Right renal pelvis (tissue), 4 donors: ENCODE results near the gene RIC8B. TPM values are rescaled to one million over a fixed set of nuclear protein-coding genes. Genes with fewer than 3 reads are reported as not detected.

Source experiments
- DNase-seq, 4 donors: peaks; one replicate each; pipeline ENCODE4 v3.0.0-alpha.2; 2013; ENCODE audit warnings: low read depth in 4 of 4, low spot score in 3 of 4, missing footprints in 1 of 4
- polyA plus RNA-seq, 4 donors: library from polyadenylated mRNA; unstranded; fragments of 120-200 nt; gene quantifications; one replicate each; pipeline ENCODE4 v1.2.1, GENCODE V29; 2013; ENCODE audit not compliant: insufficient read length in 4 of 4

Gene RIC8B
- polyA plus RNA-seq, 4 donors = 23.7 to 31.1 (median 26.1) TPM

GRCh38 chr12:106757623-106758348, 16.7 kb upstream of the RIC8B start:
- no peak for DNase-seq

GRCh38 chr12:106758349-106759110, 16.0 kb upstream of the RIC8B start:
- no peak for DNase-seq

GRCh38 chr12:106759526-106760183, 14.8 kb upstream of the RIC8B start:
- no peak for DNase-seq

DNA sequence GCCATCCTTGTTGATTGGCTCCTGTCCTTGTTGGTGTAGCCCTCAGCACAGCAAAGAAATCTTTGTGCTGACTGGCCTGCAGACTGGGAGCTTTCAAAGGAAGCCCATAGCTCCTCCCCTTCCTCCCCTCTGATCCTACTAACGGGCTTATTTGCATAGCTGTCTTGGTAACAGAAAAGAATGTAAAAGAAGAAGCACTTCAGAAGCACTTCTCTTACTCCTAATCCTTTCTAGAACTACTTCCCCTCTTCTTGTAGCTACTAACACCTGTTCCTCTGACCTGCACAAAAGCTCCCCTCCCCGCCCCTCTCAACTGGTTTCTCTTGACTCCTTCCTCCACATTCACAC, 14.3 kb upstream of the RIC8B start:
- no peak for DNase-seq

GRCh38 chr12:106764220-106764619, 10.3 kb upstream of the RIC8B start:
- DNase-seq = no peak

- no peak for DNase-seq
Observed at GRCh38 chr12:106764738-106765137, 9.7 kb upstream of the RIC8B start.

GRCh38 chr12:106766393-106766826, 8.1 kb upstream of the RIC8B start:
- DNase-seq = peak in 2 of 4 donors; percentile 51 to 58

DNA sequence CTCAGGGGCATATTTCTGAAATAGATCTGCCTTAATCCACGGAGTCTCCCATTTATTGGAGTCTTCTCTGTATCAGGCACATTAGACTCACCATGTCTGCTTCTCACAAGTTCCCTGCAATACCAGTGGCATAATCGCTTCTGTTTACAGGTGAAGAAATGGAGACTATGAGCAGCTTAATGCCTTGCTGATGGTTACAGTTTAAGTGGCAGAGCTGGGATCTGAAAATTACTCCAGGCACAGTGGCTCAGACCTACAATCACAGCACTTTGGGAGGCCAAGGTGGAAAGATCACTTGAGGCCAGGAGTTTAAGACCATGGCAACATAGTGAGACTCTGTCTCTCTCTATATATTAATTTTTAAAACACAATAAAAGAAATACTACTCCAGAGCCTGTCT, 7.3 kb upstream of the RIC8B start:
- DNase-seq = no peak

DNA sequence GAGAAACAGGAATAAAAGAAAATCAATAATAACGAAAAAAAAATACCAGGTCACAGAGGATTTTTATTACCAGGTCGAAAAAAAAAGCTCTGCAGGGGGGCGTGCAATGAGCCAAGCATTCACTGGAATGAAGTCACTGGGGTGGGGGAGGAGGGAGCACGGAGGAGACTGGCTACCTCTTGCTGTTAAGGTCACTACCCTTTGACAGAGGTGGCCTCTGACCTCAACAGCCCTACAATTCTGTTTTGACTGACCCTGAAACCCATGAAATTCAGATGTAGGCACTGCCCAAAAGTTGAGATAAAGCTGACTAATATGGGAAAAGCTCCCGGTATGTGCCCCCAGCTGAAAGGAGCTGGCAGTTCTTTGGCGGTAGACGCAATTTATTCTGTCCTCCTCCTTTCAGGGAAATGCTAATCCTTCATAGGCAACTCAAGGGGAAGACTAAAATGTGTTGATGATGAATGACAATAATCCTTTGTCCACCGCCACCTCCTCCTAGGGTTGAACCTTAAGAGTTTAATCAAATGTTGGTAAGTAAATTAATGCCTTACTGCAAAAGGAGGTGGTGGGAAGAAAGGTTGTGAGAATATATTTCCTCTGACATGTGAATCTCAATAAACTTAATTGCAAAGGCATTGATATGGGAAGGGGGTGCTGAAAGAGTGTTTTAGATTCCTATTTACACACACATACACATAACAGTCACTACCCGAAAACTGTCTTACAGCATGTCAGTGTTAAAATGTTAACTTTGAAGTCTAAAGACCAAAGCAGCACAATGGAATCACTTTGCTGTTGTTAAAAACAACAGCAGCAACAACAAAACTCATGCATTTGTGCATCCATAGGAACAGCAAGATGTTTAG, 6.3 kb upstream of the RIC8B start:
- DNase-seq = no peak

DNA sequence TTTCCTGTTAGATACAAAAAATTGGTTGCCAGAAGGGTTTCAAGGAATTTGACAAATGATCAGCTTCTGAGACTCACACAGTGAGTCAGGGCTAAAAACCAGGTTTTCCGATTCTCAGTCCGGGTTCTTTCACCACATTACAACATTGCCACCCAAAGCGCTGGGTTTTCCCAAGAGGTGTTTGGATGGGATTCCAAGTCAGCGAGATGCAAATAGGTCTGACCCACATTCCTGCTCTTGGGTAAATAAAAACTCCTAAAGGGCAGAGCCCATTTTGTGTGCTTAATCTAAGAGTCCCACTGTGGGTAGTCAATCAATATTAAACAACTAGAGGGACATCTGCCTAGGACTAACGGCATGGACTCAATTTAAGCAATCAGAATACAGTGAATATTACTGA, 5.4 kb upstream of the RIC8B start:
- no peak for DNase-seq

DNA sequence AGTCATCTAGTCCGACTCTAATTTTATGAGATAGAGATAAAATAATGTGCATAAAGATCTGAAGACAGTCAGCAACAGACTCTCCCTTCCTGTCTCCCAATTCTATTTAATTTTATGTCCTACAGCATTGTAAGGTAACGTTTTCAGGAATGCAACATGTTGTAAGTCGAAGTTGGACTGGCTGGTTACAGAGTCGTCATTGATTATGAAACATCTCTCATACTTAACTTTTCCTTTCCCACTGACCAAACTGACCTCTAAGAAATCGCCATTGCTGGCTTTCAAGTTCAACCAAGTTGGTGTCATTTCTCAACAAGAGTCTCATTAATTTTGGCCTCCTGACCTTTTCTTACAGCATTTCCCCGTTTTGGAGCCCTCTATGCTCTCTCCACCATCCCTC, 4.9 kb upstream of the RIC8B start:
- DNase-seq = no peak

DNA sequence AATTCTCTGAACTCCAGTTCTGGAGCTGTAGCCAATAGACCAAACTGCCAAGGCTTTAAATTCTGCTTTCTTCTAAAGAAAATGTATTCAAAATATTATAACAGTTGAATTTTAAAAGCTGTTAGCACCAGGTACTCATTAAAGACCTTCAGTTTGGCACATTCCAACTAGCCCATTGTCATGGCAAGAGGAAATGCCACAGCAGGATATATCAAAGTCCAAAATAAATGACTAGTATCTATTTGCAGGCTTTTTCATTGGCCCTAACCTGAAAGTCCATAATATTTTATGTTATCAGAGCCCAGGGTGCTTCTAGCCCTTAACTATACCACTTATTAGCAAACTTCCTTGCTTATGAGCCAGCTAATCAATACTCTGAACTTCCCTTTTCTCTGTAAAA, 3.1 kb upstream of the RIC8B start:
- DNase-seq = no peak

GRCh38 chr12:106773286-106774004, 1.0 kb upstream of the RIC8B start:
- no peak for DNase-seq

- DNase-seq = no peak
Observed at GRCh38 chr12:106774808-106775524, 484 bp downstream of the RIC8B start.

- no peak for DNase-seq
Observed at GRCh38 chr12:106776897-106777296, 2.4 kb downstream of the RIC8B start.

DNA sequence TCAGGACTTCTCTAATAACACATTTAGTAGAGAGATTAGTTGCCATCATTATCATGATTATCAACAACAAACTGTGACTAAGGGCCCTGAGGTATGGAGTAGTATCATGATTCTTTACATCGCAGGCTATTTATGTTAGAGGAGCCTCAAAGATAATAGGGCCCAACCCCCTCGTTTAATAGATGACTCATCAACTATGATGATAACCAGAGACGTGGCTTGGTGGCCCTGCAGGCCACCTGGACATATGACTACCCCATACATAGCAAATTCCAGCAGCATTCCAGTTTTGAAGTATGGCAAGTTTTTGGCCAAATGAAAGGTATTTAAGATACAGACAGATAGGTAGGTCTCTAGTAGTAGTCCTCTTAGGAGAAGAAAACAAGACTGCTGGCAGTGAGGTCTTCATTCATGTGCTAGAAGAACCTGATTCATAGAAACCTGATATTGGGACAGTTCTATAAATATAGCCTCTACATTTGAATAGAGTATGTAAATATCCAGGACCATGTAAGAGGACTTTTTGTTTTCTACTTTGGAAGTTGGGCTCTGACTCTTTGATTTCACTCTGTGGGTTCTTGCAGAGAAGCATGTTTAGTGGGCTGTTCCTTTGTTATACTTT, 5.6 kb downstream of the RIC8B start:
- DNase-seq = no peak

- DNase-seq = no peak
Observed at GRCh38 chr12:106782619-106783018, 8.1 kb downstream of the RIC8B start.

DNA sequence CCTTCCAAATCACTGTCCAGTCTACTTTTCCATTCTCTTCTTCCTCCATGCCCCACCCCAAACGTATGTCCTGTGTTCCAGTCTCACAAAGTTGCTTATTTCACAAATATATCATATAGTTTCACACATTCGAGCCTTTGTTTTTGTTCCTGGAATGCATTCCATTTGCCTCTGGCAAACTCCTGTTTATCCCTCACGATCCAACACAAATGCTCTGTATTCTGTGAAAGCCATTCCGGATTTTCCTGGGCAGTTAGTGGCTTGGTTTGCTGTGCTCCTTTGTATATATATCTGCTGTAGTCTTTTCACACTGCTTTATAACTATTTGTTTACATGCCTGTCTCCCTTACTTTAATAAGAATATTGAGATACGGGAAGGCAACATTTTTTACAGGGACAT, 9.0 kb downstream of the RIC8B start:
- DNase-seq = no peak

GRCh38 chr12:106790020-106790419, 15.5 kb downstream of the RIC8B start:
- no peak for DNase-seq
